Progenitor cell of endocrine pancreas (in vitro differentiated cells): Measurements from ENCODE around the gene ARHGEF11. TPM values are rescaled to one million over a fixed set of nuclear protein-coding genes. Genes with fewer than 3 reads are reported as not detected.
"Not testable (repeated sequence)": the region's sequence is repeated elsewhere in the genome, so short reads cannot be mapped to it uniquely, and the experiment has no call there.

Experiments
- DNase-seq: peaks from one replicate; pipeline ENCODE4 v3.0.0; 2021; ENCODE audit warnings: low spot score; ENCODE audit not compliant: unreplicated experiment
- H3K27ac Mint-ChIP-seq: 2 replicates; pipeline ENCODE4 v1.8.0; 2021; ENCODE audit warnings: mild to moderate bottlenecking, moderate library complexity, mixed read lengths
- H3K27me3 Mint-ChIP-seq: 2 replicates; pipeline ENCODE4 v1.8.0; 2021; ENCODE audit warnings: mixed read lengths
- H3K36me3 Mint-ChIP-seq: 2 replicates; pipeline ENCODE4 v1.8.0; 2022; ENCODE audit warnings: mixed read lengths; ENCODE audit not compliant: insufficient read depth
- H3K4me1 Mint-ChIP-seq: 2 replicates; pipeline ENCODE4 v1.8.0; 2021; ENCODE audit warnings: low read depth, mixed read lengths
- H3K4me3 Mint-ChIP-seq: 2 replicates; pipeline ENCODE4 v1.8.0; 2021; ENCODE audit warnings: low read depth, mild to moderate bottlenecking, moderate library complexity, mixed read lengths
- H3K9me3 Mint-ChIP-seq: 2 replicates; pipeline ENCODE4 v1.8.0; 2021; ENCODE audit warnings: low read depth, mixed read lengths
- total RNA-seq: library from RNA; stranded (reverse); gene quantifications from 2 replicates; pipeline ENCODE4 v1.2.1, GENCODE V29; 2021
- TF ChIP-seq, protein P1 (sequence below): fragments of 200-600 bp; sonication (generic); IDR thresholded peaks from one replicate; pipeline ENCODE4 v1.5.0; 2021; ENCODE audit warnings: antibody characterized with exemption, mild to moderate bottlenecking; ENCODE audit not compliant: unreplicated experiment

ARHGEF11 gene
- total RNA-seq, 1 donor from 2014 or later: 56.7 TPM

DNA sequence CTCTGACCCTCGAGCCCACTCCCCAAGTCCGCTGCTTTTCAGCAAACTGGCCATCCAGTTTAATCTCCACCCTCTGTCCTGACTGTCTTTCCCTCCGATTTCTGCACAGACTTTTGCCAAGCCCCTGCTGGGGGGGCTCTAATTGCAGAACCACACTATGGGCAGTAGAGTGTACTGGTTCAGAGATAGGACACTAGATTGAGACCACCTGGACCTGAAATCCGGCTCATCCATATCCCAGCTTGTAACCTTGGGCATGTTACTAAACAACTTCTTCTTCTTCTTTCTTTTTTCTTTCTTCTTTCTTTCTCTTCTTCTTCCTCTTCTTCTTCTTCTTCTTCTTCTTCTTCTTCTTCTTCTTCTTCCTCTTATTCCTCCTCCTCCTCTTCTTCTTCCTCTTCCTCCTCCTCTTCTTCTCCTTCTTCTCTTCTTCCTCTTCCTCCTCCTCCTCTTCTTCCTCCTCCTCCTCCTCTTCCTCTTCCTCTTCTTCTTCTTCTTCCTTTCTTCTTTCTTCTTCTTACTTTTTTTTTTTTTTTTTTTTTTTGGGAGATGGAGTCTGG lies 117.4 kb downstream of the ARHGEF11 start:
- Mint-ChIP-seq H3K27me3 (peaks cover 82% of the 10 kb centered on the region), H3K4me3 (peak overlapping the region; percentile 44), H3K4me1 (peaks cover 8% of the 10 kb centered on the region), H3K27ac (no peak overlapping the region), H3K9me3 (no peaks in the 10 kb centered on the region), H3K36me3 (peaks cover 1% of the 10 kb centered on the region)
- TF ChIP-seq, protein P1, sequence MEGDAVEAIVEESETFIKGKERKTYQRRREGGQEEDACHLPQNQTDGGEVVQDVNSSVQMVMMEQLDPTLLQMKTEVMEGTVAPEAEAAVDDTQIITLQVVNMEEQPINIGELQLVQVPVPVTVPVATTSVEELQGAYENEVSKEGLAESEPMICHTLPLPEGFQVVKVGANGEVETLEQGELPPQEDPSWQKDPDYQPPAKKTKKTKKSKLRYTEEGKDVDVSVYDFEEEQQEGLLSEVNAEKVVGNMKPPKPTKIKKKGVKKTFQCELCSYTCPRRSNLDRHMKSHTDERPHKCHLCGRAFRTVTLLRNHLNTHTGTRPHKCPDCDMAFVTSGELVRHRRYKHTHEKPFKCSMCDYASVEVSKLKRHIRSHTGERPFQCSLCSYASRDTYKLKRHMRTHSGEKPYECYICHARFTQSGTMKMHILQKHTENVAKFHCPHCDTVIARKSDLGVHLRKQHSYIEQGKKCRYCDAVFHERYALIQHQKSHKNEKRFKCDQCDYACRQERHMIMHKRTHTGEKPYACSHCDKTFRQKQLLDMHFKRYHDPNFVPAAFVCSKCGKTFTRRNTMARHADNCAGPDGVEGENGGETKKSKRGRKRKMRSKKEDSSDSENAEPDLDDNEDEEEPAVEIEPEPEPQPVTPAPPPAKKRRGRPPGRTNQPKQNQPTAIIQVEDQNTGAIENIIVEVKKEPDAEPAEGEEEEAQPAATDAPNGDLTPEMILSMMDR: no peak
- DNase-seq: no peak

DNA sequence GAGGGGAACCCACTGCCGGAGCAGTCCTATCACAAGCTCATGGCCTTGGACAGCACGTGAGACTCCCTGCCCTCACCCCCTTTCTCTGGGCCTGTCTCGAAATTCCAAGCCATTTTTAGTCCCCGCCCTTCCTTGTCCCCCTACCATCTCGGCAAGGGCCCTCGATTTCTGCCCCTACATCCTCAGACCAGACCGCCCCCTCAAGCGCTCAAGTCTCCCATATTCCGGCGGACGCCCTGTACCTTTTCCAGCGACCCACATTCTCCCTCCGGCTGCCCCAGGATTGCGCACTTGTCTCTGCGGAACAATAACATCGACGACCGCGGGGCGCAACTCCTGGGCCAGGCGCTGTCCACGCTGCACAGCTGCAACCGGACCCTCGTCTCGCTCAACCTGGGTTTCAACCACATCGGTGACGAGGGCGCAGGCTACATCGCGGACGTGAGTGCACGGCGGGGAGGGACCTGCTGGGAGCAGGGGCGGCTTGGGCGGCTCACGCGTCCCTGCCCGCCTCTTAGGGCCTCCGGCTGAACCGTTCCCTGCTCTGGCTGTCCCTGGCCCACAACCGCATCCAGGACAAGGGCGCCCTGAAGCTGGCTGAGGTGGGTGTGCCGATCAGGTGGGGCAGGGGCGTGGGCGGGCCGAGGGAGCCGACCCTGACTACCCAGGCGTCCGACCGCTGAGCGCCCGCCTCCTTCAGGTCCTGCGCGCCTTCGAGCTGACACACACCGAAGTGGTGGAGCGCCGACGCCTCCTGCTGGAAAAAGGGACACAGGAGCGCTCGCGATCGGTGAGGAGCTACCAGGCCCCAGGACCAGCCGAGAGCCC lies 118.1 kb downstream of the ARHGEF11 start:
- peaks cover 8% of the 10 kb centered on the region for H3K4me1 Mint-ChIP-seq
- DNase-seq: peak; percentile 71
- H3K36me3 Mint-ChIP-seq: no peaks in the 10 kb centered on the region
- H3K27ac Mint-ChIP-seq: no peak overlapping the region
- TF ChIP-seq, protein P1: peak; percentile 68
- H3K9me3 Mint-ChIP-seq: no peaks in the 10 kb centered on the region
- peaks cover 89% of the 10 kb centered on the region for H3K27me3 Mint-ChIP-seq
- H3K4me3 Mint-ChIP-seq: peak overlapping the region; percentile 44

DNA sequence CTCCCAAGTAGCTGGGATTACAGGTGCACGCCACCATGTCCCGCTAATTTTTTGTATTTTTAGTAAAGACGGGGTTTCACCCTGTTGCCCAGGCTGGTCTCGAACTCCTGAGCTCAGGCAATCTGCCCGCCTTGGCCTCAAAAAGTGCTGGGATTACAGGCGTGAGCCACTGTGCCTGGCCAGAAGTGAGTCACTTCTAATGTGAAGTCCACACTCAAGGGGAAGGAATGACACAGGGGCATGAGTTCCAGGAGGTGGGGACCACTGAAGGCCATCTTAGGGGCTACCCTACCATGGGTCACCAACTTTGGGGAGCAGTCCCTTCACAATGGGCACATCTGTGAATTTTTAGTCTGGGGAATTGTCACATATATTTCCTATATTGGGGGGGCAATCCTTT lies 118.8 kb downstream of the ARHGEF11 start:
- H3K36me3 Mint-ChIP-seq, H3K4me1 Mint-ChIP-seq, DNase-seq, H3K9me3 Mint-ChIP-seq, H3K4me3 Mint-ChIP-seq, H3K27ac Mint-ChIP-seq: not testable (repeated sequence)
- peaks cover 97% of the 10 kb centered on the region for H3K27me3 Mint-ChIP-seq

DNA sequence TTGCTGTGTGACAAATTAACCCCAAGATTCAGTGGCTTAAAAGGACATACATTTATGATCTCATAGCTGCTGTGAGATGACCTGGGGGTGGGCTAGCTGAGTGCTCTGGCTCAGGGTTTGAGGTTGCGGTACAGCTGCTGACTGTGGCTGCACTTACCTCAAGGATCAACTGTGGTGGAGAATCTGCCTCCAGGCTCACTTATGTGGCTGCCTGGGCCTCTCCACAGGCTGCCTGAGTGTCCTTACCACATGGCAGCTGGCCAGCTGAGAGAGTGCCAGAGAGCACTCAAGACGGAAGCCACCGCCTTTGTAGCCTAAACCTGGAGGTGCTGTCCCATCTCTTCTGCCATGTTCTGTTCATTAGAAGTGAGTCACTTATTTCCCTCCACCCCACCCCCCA lies 119.4 kb downstream of the ARHGEF11 start:
- Mint-ChIP-seq H3K9me3 (no peaks in the 10 kb centered on the region), H3K27ac (no peak overlapping the region), H3K27me3 (peaks cover 97% of the 10 kb centered on the region), H3K36me3 (no peaks in the 10 kb centered on the region), H3K4me3 (no peak overlapping the region), H3K4me1 (peaks cover 8% of the 10 kb centered on the region)
- TF ChIP-seq, protein P1: no peak
- DNase-seq: no peak

DNA sequence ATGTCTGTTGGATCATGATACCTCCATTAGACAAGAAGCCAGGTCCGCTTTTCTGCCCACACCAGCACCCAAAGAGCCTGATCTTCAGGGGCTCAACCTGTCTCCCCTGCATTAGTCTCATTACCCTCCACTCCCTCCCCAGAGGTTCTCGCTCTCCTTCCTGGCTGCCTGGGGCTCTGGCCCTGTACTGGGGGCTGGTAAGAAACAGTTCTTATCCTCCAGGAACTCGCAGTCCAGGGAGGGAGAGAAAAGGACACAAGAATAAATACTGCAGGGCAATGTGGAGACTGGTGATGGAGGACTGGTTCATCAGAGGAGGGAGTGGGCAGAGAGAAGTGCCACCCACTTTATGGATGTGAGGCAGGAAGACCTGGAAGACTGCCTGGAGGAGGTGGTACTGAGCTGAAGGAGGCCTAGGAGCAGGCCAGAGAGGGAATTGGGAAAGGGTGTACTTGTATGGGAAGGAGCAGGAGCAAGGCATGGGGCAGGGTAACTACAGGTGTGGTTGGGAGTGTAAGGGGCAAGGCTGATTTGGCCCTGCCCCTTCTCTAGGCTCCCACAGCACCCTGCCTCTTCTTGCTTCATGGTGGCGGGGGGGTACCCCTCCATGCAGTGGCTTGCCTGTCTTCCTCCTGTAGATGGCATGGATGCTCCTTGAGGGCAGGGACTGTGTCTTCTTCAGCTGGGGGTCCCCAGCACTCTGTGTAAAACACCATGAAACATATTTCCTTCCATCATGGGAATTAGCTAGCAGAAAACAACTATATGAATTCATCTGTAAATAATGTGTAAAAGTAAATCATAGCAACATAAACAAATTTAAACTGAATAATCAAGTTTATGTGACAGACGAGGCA lies 120.2 kb downstream of the ARHGEF11 start:
- no peak overlapping the region for H3K27ac Mint-ChIP-seq
- no peak for DNase-seq
- H3K36me3 Mint-ChIP-seq: no peaks in the 10 kb centered on the region
- peaks cover 8% of the 10 kb centered on the region for H3K4me1 Mint-ChIP-seq
- no peak overlapping the region for H3K4me3 Mint-ChIP-seq
- no peaks in the 10 kb centered on the region for H3K9me3 Mint-ChIP-seq
- TF ChIP-seq, protein P1: no peak
- H3K27me3 Mint-ChIP-seq: peaks cover 98% of the 10 kb centered on the region
